Activated B cell treated with CpG ODN at 0.5 μM for 24 hours (primary cell): ENCODE data around the gene OR52H1. TPM values are rescaled to one million over a fixed set of nuclear protein-coding genes. Genes with fewer than 3 reads are reported as not detected.

ENCODE experiments used
- ATAC-seq: fragments of 200-7000 bp; cut with Tn5 transposase; one replicate; pipeline ENCODE4 v1.10.0; 2021; ENCODE audit warnings: low read depth, mild to moderate bottlenecking, moderate library complexity
- CTCF ChIA-PET: fragments of 350-600 bp; sonication (Branson Sonifier 250); formaldehyde crosslinking; loops from one replicate; lab custom pipeline; 2021; ENCODE audit warnings: antibody characterized with exemption; lab: Charles Lee
- POLR2A ChIA-PET: fragments of 350-600 bp; sonication (Branson Sonifier 250); formaldehyde crosslinking; loops from one replicate; lab custom pipeline; 2021; ENCODE audit warnings: antibody characterized with exemption; lab: Charles Lee
- DNase-seq: peaks from one replicate; pipeline ENCODE4 v3.0.0; 2022
- H3K27ac Mint-ChIP-seq: one replicate; pipeline ENCODE4 v1.8.0; 2020; ENCODE audit warnings: mixed read lengths
- H3K27me3 Mint-ChIP-seq: one replicate; pipeline ENCODE4 v1.8.0; 2021; ENCODE audit warnings: mixed read lengths
- H3K36me3 Mint-ChIP-seq: one replicate; pipeline ENCODE4 v1.8.0; 2021; ENCODE audit warnings: low read depth, mixed read lengths
- H3K4me1 Mint-ChIP-seq: one replicate; pipeline ENCODE4 v1.8.0; 2021; ENCODE audit warnings: mixed read lengths
- H3K4me3 Mint-ChIP-seq: one replicate; pipeline ENCODE4 v1.8.0; 2020; ENCODE audit warnings: mild to moderate bottlenecking, mixed read lengths
- H3K9me3 Mint-ChIP-seq: one replicate; pipeline ENCODE4 v1.8.0; 2020; ENCODE audit warnings: mixed read lengths
- CTCF ChIP-seq: fragments of 200-600 bp; IDR thresholded peaks from one replicate; pipeline ENCODE4 v1.8.0; 2022; ENCODE audit warnings: antibody characterized with exemption, mild to moderate bottlenecking
- intact Hi-C: fragments of 100-400 bp; cut with micrococcal nuclease; formaldehyde crosslinking; loops from one replicate; pipeline ENCODE4 v1.15.1; 2024
- total RNA-seq: library from RNA; stranded (reverse); gene quantifications from 2 replicates; pipeline ENCODE4 v1.2.3, GENCODE V29; 2022

The OR52H1 gene
- total RNA-seq, 1 donor from 2014 or later, result 0.22 TPM

- peaks cover 2% of the 10 kb centered on the region for H3K9me3 Mint-ChIP-seq
- H3K27ac Mint-ChIP-seq, result no peak overlapping the region
- no peaks in the 10 kb centered on the region for H3K27me3 Mint-ChIP-seq
- no peak overlapping the region for H3K4me3 Mint-ChIP-seq
- no peak for TF ChIP-seq CTCF
- ChIA-PET CTCF (no interaction called here), POLR2A (no interaction called here)
- intact Hi-C loops, result no loop called here
- DNase-seq (no peak), ATAC-seq (no peak)
- no peaks in the 10 kb centered on the region for H3K36me3 Mint-ChIP-seq
- H3K4me1 Mint-ChIP-seq, result no peaks in the 10 kb centered on the region
Observed at GRCh38 chr11:5536482-5536881, 11.9 kb downstream of the OR52H1 start.

GRCh38 chr11:5534046-5534445, 14.3 kb downstream of the OR52H1 start:
- no peak overlapping the region for H3K27ac Mint-ChIP-seq
- H3K9me3 Mint-ChIP-seq, result peaks cover 2% of the 10 kb centered on the region
- no peak for TF ChIP-seq CTCF
- no peaks in the 10 kb centered on the region for H3K4me1 Mint-ChIP-seq
- no peak for DNase-seq
- ATAC-seq, result no peak
- no peaks in the 10 kb centered on the region for H3K36me3 Mint-ChIP-seq
- ChIA-PET POLR2A (no interaction called here), CTCF (no interaction called here)
- intact Hi-C loops, result no loop called here
- no peaks in the 10 kb centered on the region for H3K27me3 Mint-ChIP-seq
- H3K4me3 Mint-ChIP-seq, result no peak overlapping the region

GRCh38 chr11:5531053-5531831, 17.1 kb downstream of the OR52H1 start:
- no peak for ATAC-seq
- DNase-seq, result no peak
- ChIA-PET POLR2A (interaction anchor here (0.6 kb wide), 1 partner anchor 36 kb away, joined by 3 read pairs; no protein-coding TSS in a partner anchor), CTCF (no interaction called here)
- H3K27me3 Mint-ChIP-seq, result peaks cover 1% of the 10 kb centered on the region
- intact Hi-C loops, result no loop called here
- H3K9me3 Mint-ChIP-seq, result no peaks in the 10 kb centered on the region
- H3K36me3 Mint-ChIP-seq, result no peaks in the 10 kb centered on the region
- H3K4me1 Mint-ChIP-seq, result no peaks in the 10 kb centered on the region
- H3K4me3 Mint-ChIP-seq, result no peak overlapping the region
- no peak overlapping the region for H3K27ac Mint-ChIP-seq
- TF ChIP-seq CTCF, result no peak

GRCh38 chr11:5528495-5528894, 19.8 kb downstream of the OR52H1 start:
- no peaks in the 10 kb centered on the region for H3K4me1 Mint-ChIP-seq
- no peaks in the 10 kb centered on the region for H3K9me3 Mint-ChIP-seq
- DNase-seq (no peak), ATAC-seq (no peak)
- no peak overlapping the region for H3K27ac Mint-ChIP-seq
- H3K36me3 Mint-ChIP-seq, result no peaks in the 10 kb centered on the region
- intact Hi-C loops, result no loop called here
- H3K4me3 Mint-ChIP-seq, result no peak overlapping the region
- ChIA-PET POLR2A (no interaction called here), CTCF (no interaction called here)
- no peak for TF ChIP-seq CTCF
- H3K27me3 Mint-ChIP-seq, result peaks cover 3% of the 10 kb centered on the region

GRCh38 chr11:5527716-5528115, 20.6 kb downstream of the OR52H1 start:
- ATAC-seq (no peak), DNase-seq (no peak)
- ChIA-PET POLR2A (no interaction called here), CTCF (no interaction called here)
- H3K36me3 Mint-ChIP-seq, result no peaks in the 10 kb centered on the region
- no peak overlapping the region for H3K27ac Mint-ChIP-seq
- no peak overlapping the region for H3K4me3 Mint-ChIP-seq
- no peak for TF ChIP-seq CTCF
- no peaks in the 10 kb centered on the region for H3K4me1 Mint-ChIP-seq
- peaks cover 3% of the 10 kb centered on the region for H3K27me3 Mint-ChIP-seq
- intact Hi-C loops, result no loop called here
- H3K9me3 Mint-ChIP-seq, result no peaks in the 10 kb centered on the region
